NCI-H1048 (cell line): ENCODE measurements around the gene PI4KA.

Experiments
- DNase-seq: peaks from one replicate; lab custom pipeline; 2025; lab: John Stamatoyannopoulos, UW

PI4KA gene

DNA sequence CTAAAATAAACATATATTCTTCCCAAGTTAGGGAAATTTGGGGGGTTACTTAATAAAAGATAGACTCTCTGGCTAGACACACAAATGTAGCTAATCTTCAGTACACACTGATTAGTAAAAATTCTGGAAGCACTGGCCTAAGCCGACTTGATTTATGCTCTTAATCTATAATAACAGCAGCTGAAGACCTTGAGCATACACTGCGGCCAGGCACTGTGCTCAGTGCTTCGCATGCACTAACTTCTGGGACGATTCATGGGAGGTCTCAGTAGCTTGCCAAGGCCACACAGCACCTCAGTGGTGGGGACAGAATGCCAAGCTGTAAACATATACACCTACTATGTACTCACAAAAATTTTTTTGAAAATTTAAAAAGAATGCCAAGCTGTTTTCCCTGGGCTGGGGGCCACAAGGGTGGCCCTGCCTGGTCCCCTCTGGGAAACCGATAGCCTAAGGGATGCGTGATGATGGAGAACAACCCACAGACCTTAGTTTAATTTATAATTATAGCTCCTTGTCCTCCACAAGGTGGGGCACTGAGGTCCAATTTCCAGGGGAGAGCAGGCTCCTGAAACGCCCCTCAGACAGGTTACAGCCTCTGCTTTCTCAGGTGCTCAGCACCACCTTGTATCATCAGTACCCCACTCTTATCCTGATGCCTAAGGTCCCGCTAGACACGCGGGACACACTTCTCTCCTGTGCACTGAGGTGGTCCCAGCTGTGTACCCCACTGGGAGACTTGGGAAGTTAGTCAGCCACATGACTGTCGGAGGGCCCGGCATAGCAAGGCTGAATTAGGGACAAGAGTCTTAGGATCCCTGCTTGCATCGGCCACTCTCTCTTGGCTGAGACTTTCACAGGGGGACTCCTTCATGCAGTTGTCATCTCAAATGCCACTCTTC lies 64.6 kb downstream of the PI4KA start:
- DNase-seq = no peak

- no peak for DNase-seq
Observed at GRCh38 chr22:20792966-20793728, 65.5 kb downstream of the PI4KA start.

GRCh38 chr22:20792221-20792965 lies 66.2 kb downstream of the PI4KA start:
- DNase-seq = no peak

- DNase-seq = no peak
Observed at GRCh38 chr22:20788627-20789344, 69.8 kb downstream of the PI4KA start.

DNA sequence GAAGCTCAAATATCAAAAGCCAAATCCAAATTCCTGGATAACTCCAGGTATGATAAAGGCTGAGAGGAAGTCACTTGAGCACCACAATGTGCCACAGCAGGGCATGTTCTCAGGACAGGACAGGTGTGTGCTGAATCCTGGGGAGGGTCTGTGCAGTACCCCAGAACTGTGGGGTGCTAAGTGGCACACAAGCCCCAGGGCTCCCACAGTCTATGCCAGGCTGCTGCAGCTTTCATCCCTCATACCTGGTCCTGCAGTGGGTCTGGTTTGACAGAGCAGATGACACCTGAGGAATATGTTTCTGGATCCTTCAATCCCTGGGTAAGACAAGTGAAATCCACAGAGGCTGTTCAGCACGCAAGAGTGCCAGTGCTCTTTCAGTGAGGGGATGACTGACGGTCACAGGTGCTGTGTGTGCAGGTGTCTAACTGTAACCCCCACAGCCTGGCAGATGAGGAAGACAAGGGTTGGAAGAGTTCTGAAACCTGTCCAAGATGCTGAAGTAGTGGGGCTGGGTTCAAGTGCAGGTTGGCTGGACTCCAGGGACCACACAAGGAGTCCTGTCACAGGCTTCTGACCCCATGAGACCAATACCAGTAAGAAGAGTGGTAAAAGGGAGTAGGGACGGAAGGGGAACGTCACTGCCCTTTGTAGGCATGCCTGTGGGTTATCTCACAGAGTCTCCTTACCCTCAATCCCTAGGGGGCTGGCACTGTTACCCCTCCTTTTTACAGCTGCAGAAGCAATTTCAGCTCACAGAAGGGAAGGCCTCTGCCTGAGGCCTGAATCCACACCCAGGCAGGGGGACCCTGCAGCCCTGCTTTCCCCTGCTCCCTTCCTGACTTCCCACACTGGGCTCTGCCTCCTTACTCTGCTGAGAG lies 70.6 kb downstream of the PI4KA start:
- DNase-seq = no peak

DNA sequence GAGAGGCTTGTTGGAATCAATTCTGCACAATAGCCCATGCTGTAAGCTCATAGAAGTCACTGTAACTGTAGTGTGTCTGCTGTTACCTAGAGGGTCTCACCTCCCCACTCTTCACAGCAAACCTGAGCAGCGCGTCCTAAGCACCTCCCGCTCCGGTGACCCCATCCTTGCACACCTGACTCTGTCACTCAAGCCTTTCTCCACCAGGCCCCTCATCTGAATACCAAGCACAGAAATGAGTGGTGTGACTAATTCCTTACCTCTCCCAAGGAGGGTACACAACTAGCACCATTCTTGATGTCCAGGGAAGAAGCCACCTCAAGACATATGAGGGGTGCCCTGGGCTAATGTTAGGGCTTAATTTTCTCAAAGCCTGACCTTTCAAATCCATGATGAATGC lies 71.4 kb downstream of the PI4KA start:
- DNase-seq = no peak

GRCh38 chr22:20786536-20786979 lies 72.1 kb downstream of the PI4KA start:
- DNase-seq = no peak

GRCh38 chr22:20786048-20786447 lies 72.6 kb downstream of the PI4KA start:
- no peak for DNase-seq

DNA sequence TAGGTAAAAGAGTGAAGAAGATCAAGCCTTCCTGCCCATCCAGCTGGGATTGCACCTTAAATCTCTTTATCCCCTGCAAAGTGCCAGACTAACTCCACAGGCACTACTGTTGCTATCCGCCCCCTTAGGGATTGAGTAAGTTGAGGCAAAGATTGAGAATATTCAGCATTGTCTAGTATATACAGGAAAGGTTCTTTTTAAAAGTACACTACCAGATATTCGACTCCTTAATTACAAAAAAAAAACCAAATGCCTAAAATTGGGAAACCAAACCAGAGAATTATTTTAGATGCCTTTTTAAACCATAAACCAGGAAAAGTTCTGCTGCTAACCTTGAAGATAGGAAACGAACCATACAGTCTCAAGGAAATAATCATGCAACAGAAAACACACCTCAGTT lies 73.2 kb downstream of the PI4KA start:
- DNase-seq = no peak

- DNase-seq = no peak
Observed at GRCh38 chr22:20783844-20784723, 74.5 kb downstream of the PI4KA start.

- no peak for DNase-seq
Observed at GRCh38 chr22:20783300-20783673, 75.3 kb downstream of the PI4KA start.

DNA sequence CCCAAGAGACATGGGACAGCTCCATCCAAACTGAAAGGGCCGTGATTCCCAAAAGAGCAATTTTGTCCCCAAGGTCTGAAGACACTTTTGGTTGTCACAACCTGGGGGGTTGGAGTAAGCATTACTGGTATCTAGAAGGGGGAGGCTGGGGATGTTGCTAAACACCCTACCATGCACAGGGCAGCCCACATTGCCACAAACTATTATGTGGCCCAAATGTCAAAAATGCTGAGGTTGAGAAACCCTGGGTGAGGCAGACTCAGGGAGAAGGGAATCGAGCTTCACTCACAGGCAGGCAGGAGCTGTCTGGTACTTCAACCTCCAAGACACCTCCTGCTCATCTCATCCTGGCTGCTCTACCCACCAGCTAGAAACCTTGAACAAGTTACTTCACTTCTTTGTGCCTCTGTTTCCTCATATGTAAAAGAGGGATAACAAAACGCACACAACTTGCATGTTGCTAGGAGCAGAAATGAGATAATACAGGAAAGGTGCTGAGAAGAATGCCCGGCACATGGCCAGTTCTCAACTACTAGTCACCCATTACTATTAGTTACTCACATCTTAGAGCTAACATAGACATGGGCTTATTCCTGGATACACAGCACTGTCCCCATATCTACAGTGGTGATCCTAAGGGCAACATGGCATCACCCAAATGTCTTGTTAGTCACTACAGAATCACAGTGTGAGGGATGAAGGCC lies 75.9 kb downstream of the PI4KA start:
- no peak for DNase-seq

- DNase-seq = no peak
Observed at GRCh38 chr22:20782083-20782482, 76.5 kb downstream of the PI4KA start.

GRCh38 chr22:20781272-20781990 lies 77.2 kb downstream of the PI4KA start:
- DNase-seq = no peak

DNA sequence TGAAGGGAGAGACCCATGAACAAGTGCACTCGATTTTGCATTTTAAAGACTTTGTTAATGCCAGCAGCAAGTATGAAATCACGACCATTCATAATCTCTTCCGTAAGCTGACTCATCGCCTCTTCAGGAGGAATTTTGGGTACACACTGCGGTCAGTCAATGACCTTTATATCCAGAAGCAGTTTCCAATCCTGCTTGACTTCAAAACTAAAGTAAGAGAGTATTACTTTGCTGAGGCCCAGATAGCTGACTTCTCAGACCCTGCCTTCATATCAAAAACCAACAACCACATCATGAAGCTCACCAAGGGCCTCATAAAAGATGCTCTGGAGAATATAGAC lies 78.8 kb downstream of the PI4KA start:
- DNase-seq = no peak

GRCh38 chr22:20779014-20779817 lies 79.4 kb downstream of the PI4KA start:
- no peak for DNase-seq

- no peak for DNase-seq
Observed at GRCh38 chr22:20777420-20778177, 81.0 kb downstream of the PI4KA start.
